ENCODE data around the gene FKBP14. TPM values are rescaled to one million over a fixed set of nuclear protein-coding genes. Genes with fewer than 3 reads are reported as not detected.

Gene FKBP14
- total and polyA plus RNA-seq, 2 donors = 2.6 to 4.5 TPM

DNA sequence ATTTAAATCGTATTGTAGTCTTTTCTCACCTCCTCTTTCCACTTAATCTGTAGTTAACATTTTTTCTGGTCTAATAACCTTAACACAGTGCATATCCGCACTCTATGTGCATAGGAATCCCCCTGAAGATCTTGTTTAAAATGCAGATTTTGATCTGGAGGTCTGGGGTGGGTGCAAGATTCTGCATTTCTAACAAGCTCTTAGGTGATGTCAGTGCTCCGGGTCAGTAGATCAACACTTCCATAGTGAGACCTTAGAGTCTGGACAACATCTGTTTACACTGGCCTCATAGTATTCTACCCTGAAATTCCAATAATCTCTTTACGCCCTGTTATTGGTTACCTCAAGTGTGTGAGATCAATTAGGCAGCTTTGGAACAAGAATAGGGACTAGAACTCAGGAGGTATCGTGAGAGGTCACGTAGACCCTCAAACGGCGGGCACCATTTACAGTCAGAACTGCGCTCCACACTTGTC lies 1.3 kb upstream of the FKBP14 start:
- peaks cover 11 to 15% of the 10 kb centered on the region in 2 donors for H3K4me1 ChIP-seq (ENCODE audit: control insufficient read depth in 2 of 2, insufficient read depth in 2 of 2, low read length in 2 of 2)
- no peaks in the 10 kb centered on the region for H3K27me3 ChIP-seq (ENCODE audit: control insufficient read depth in 2 of 2, insufficient read depth in 1 of 2, low read length in 1 of 2)
- peak overlapping the region in 1 of 2 donors; percentile 74 for H3K27ac ChIP-seq (ENCODE audit: low read depth in 1 of 2, low read length in 1 of 2)
- peak in 2 of 9 donors; percentile 15 to 74 for DNase-seq (ENCODE audit: low read depth in 6 of 9, low spot score in 9 of 9)
- H3K9me3 ChIP-seq (ENCODE audit: control insufficient read depth in 2 of 2, insufficient read depth in 1 of 2, low read length in 1 of 2) = no peaks in the 10 kb centered on the region
- H3K4me3 ChIP-seq (ENCODE audit: low read length in 2 of 2) = peak overlapping the region; percentile 56 to 83
- H3K36me3 ChIP-seq (ENCODE audit: control insufficient read depth in 2 of 2, insufficient read depth in 2 of 2, low read length in 1 of 2) = no peaks in the 10 kb centered on the region
- 1% methylated on average over 9 of the region's 9 CpGs for WGBS

GRCh38 chr7:30027065-30027456 lies 559 bp upstream of the FKBP14 start:
- peak overlapping the region; percentile 44 to 74 for H3K27ac ChIP-seq (ENCODE audit: low read depth in 1 of 2, low read length in 1 of 2)
- H3K4me3 ChIP-seq (ENCODE audit: low read length in 2 of 2) = peak overlapping the region; percentile 56 to 83
- no peaks in the 10 kb centered on the region for H3K27me3 ChIP-seq (ENCODE audit: control insufficient read depth in 2 of 2, insufficient read depth in 1 of 2, low read length in 1 of 2)
- no peaks in the 10 kb centered on the region for H3K9me3 ChIP-seq (ENCODE audit: control insufficient read depth in 2 of 2, insufficient read depth in 1 of 2, low read length in 1 of 2)
- WGBS = under 1% methylated on average over 10 of the region's 10 CpGs
- H3K4me1 ChIP-seq (ENCODE audit: control insufficient read depth in 2 of 2, insufficient read depth in 2 of 2, low read length in 2 of 2) = peaks cover 11 to 15% of the 10 kb centered on the region in 2 donors
- no peaks in the 10 kb centered on the region for H3K36me3 ChIP-seq (ENCODE audit: control insufficient read depth in 2 of 2, insufficient read depth in 2 of 2, low read length in 1 of 2)
- peak in 2 of 9 donors; percentile 30 to 54 for DNase-seq (ENCODE audit: low read depth in 6 of 9, low spot score in 9 of 9)

- H3K36me3 ChIP-seq (ENCODE audit: control insufficient read depth in 2 of 2, insufficient read depth in 2 of 2, low read length in 1 of 2) = no peaks in the 10 kb centered on the region
- H3K4me3 ChIP-seq (ENCODE audit: low read length in 2 of 2) = no peak overlapping the region
- no peaks in the 10 kb centered on the region for H3K9me3 ChIP-seq (ENCODE audit: control insufficient read depth in 2 of 2, insufficient read depth in 1 of 2, low read length in 1 of 2)
- no peak overlapping the region for H3K27ac ChIP-seq (ENCODE audit: low read depth in 1 of 2, low read length in 1 of 2)
- H3K27me3 ChIP-seq (ENCODE audit: control insufficient read depth in 2 of 2, insufficient read depth in 1 of 2, low read length in 1 of 2) = no peaks in the 10 kb centered on the region
- peaks cover 3 to 11% of the 10 kb centered on the region in 2 donors for H3K4me1 ChIP-seq (ENCODE audit: control insufficient read depth in 2 of 2, insufficient read depth in 2 of 2, low read length in 2 of 2)
- WGBS = 98% methylated on average over 6 of the region's 6 CpGs
- no peak for DNase-seq (ENCODE audit: low read depth in 6 of 9, low spot score in 9 of 9)
These were observed 3.0 kb downstream of the FKBP14 start for GRCh38 chr7:30023524-30023923.

DNA sequence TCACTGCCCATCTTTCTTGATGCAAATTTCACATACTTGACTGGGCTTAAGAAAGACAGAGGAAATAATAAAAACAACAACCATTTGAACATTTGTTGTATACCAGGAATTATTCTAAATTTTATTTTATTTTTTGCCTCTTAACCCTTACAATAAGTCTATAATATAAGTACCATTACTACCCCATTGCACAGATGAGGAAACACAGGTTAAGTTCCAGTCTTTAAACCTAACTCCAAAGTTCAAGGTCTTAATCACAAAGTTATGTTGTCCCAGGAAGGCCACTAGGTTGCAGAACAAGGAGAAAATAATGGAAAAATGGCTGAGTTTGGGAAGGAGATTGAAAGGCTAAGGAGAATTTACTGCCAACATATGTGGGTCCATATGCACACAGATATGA lies 3.5 kb downstream of the FKBP14 start:
- Histone ChIP-seq H3K36me3 (ENCODE audit: control insufficient read depth in 2 of 2, insufficient read depth in 2 of 2, low read length in 1 of 2) (no peaks in the 10 kb centered on the region), H3K4me1 (ENCODE audit: control insufficient read depth in 2 of 2, insufficient read depth in 2 of 2, low read length in 2 of 2) (peaks cover 3 to 11% of the 10 kb centered on the region in 2 donors), H3K4me3 (ENCODE audit: low read length in 2 of 2) (no peak overlapping the region), H3K9me3 (ENCODE audit: control insufficient read depth in 2 of 2, insufficient read depth in 1 of 2, low read length in 1 of 2) (no peaks in the 10 kb centered on the region), H3K27me3 (ENCODE audit: control insufficient read depth in 2 of 2, insufficient read depth in 1 of 2, low read length in 1 of 2) (no peaks in the 10 kb centered on the region), H3K27ac (ENCODE audit: low read depth in 1 of 2, low read length in 1 of 2) (no peak overlapping the region)
- no peak for DNase-seq (ENCODE audit: low read depth in 6 of 9, low spot score in 9 of 9)

GRCh38 chr7:30020535-30020934 lies 6.0 kb downstream of the FKBP14 start:
- H3K36me3 ChIP-seq (ENCODE audit: control insufficient read depth in 2 of 2, insufficient read depth in 2 of 2, low read length in 1 of 2) = no peaks in the 10 kb centered on the region
- H3K4me1 ChIP-seq (ENCODE audit: control insufficient read depth in 2 of 2, insufficient read depth in 2 of 2, low read length in 2 of 2) = peaks cover 3 to 4% of the 10 kb centered on the region in 2 donors
- no peaks in the 10 kb centered on the region for H3K27me3 ChIP-seq (ENCODE audit: control insufficient read depth in 2 of 2, insufficient read depth in 1 of 2, low read length in 1 of 2)
- no peak overlapping the region for H3K4me3 ChIP-seq (ENCODE audit: low read length in 2 of 2)
- DNase-seq (ENCODE audit: low read depth in 6 of 9, low spot score in 9 of 9) = no peak
- no peak overlapping the region for H3K27ac ChIP-seq (ENCODE audit: low read depth in 1 of 2, low read length in 1 of 2)
- WGBS = 31% methylated on average over 1 of the region's 1 CpG
- H3K9me3 ChIP-seq (ENCODE audit: control insufficient read depth in 2 of 2, insufficient read depth in 1 of 2, low read length in 1 of 2) = no peaks in the 10 kb centered on the region

GRCh38 chr7:30019960-30020359 lies 6.5 kb downstream of the FKBP14 start:
- DNase-seq (ENCODE audit: low read depth in 6 of 9, low spot score in 9 of 9) = no peak
- Histone ChIP-seq H3K27me3 (ENCODE audit: control insufficient read depth in 2 of 2, insufficient read depth in 1 of 2, low read length in 1 of 2) (no peaks in the 10 kb centered on the region), H3K9me3 (ENCODE audit: control insufficient read depth in 2 of 2, insufficient read depth in 1 of 2, low read length in 1 of 2) (no peaks in the 10 kb centered on the region), H3K4me1 (ENCODE audit: control insufficient read depth in 2 of 2, insufficient read depth in 2 of 2, low read length in 2 of 2) (peaks cover 0 to under 1% of the 10 kb centered on the region in 2 donors), H3K36me3 (ENCODE audit: control insufficient read depth in 2 of 2, insufficient read depth in 2 of 2, low read length in 1 of 2) (no peaks in the 10 kb centered on the region), H3K27ac (ENCODE audit: low read depth in 1 of 2, low read length in 1 of 2) (no peak overlapping the region), H3K4me3 (ENCODE audit: low read length in 2 of 2) (no peak overlapping the region)
- 100% methylated on average over 1 of the region's 1 CpG for WGBS

- no peaks in the 10 kb centered on the region for H3K27me3 ChIP-seq (ENCODE audit: control insufficient read depth in 2 of 2, insufficient read depth in 1 of 2, low read length in 1 of 2)
- 97% methylated on average over 1 of the region's 1 CpG for WGBS
- H3K27ac ChIP-seq (ENCODE audit: low read depth in 1 of 2, low read length in 1 of 2) = no peak overlapping the region
- no peaks in the 10 kb centered on the region for H3K4me1 ChIP-seq (ENCODE audit: control insufficient read depth in 2 of 2, insufficient read depth in 2 of 2, low read length in 2 of 2)
- no peak for DNase-seq (ENCODE audit: low read depth in 6 of 9, low spot score in 9 of 9)
- no peaks in the 10 kb centered on the region for H3K9me3 ChIP-seq (ENCODE audit: control insufficient read depth in 2 of 2, insufficient read depth in 1 of 2, low read length in 1 of 2)
- no peak overlapping the region for H3K4me3 ChIP-seq (ENCODE audit: low read length in 2 of 2)
- H3K36me3 ChIP-seq (ENCODE audit: control insufficient read depth in 2 of 2, insufficient read depth in 2 of 2, low read length in 1 of 2) = no peaks in the 10 kb centered on the region
These were observed 7.1 kb downstream of the FKBP14 start for GRCh38 chr7:30019387-30019786.

DNA sequence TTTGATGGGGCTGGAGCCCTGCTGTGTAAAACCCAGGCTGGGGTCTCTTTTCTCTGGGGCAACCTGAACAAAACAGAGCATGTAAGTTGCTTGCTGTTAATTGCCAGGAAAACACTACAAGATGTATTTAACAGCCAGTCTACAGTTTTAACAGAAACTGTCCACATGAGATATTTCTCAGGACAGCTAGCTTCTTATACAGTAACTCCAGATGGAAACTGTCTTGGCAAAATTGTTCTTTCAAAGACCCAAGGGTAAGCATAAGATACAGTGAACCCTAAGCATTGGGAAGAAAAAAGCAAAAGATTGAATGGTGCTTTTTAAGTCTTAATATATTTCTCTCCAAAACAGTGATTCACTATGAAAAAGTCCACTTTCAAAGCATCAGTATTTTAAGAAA lies 8.1 kb downstream of the FKBP14 start:
- DNase-seq (ENCODE audit: low read depth in 6 of 9, low spot score in 9 of 9) = no peak
- H3K4me3 ChIP-seq (ENCODE audit: low read length in 2 of 2) = no peak overlapping the region
- no peaks in the 10 kb centered on the region for H3K9me3 ChIP-seq (ENCODE audit: control insufficient read depth in 2 of 2, insufficient read depth in 1 of 2, low read length in 1 of 2)
- no peaks in the 10 kb centered on the region for H3K4me1 ChIP-seq (ENCODE audit: control insufficient read depth in 2 of 2, insufficient read depth in 2 of 2, low read length in 2 of 2)
- no peaks in the 10 kb centered on the region for H3K27me3 ChIP-seq (ENCODE audit: control insufficient read depth in 2 of 2, insufficient read depth in 1 of 2, low read length in 1 of 2)
- H3K36me3 ChIP-seq (ENCODE audit: control insufficient read depth in 2 of 2, insufficient read depth in 2 of 2, low read length in 1 of 2) = no peaks in the 10 kb centered on the region
- H3K27ac ChIP-seq (ENCODE audit: low read depth in 1 of 2, low read length in 1 of 2) = no peak overlapping the region

- DNase-seq (ENCODE audit: low read depth in 6 of 9, low spot score in 9 of 9) = no peak
- Histone ChIP-seq H3K4me3 (ENCODE audit: low read length in 2 of 2) (no peak overlapping the region), H3K27ac (ENCODE audit: low read depth in 1 of 2, low read length in 1 of 2) (no peak overlapping the region), H3K27me3 (ENCODE audit: control insufficient read depth in 2 of 2, insufficient read depth in 1 of 2, low read length in 1 of 2) (no peaks in the 10 kb centered on the region), H3K36me3 (ENCODE audit: control insufficient read depth in 2 of 2, insufficient read depth in 2 of 2, low read length in 1 of 2) (no peaks in the 10 kb centered on the region), H3K4me1 (ENCODE audit: control insufficient read depth in 2 of 2, insufficient read depth in 2 of 2, low read length in 2 of 2) (no peaks in the 10 kb centered on the region), H3K9me3 (ENCODE audit: control insufficient read depth in 2 of 2, insufficient read depth in 1 of 2, low read length in 1 of 2) (no peaks in the 10 kb centered on the region)
- WGBS = 97% methylated on average over 3 of the region's 3 CpGs
These were observed 13.7 kb downstream of the FKBP14 start for GRCh38 chr7:30012757-30013156.

DNA sequence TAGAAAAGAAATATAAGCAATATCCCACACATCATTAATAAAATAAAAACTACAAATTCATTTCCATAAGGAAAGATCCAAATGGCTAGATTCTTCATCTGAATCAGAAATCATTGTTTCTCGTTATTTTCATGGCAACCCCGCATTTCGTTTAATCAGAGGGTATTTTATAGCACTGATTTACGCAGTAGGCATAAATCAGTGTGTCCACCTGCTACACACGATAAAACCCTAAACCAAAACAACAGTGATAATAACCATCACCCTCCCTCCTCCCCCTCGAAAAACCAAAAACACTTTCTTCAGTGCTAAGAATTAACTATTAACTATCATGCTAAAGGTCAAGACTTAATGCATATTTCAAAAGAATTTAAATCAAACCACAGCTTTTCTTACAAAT lies 16.5 kb downstream of the FKBP14 start:
- Histone ChIP-seq H3K4me1 (ENCODE audit: control insufficient read depth in 2 of 2, insufficient read depth in 2 of 2, low read length in 2 of 2) (no peaks in the 10 kb centered on the region), H3K27me3 (ENCODE audit: control insufficient read depth in 2 of 2, insufficient read depth in 1 of 2, low read length in 1 of 2) (no peaks in the 10 kb centered on the region), H3K36me3 (ENCODE audit: control insufficient read depth in 2 of 2, insufficient read depth in 2 of 2, low read length in 1 of 2) (no peaks in the 10 kb centered on the region), H3K4me3 (ENCODE audit: low read length in 2 of 2) (no peak overlapping the region), H3K9me3 (ENCODE audit: control insufficient read depth in 2 of 2, insufficient read depth in 1 of 2, low read length in 1 of 2) (no peaks in the 10 kb centered on the region), H3K27ac (ENCODE audit: low read depth in 1 of 2, low read length in 1 of 2) (no peak overlapping the region)
- WGBS = 97% methylated on average over 6 of the region's 6 CpGs
- no peak for DNase-seq (ENCODE audit: low read depth in 6 of 9, low spot score in 9 of 9)

Measured in thymus (tissue), 11 donors.